Fibroblast of skin of right quadriceps (primary cell): Measurements from ENCODE around the gene DPM3.
"Not testable (repeated sequence)": the region's sequence is repeated elsewhere in the genome, so short reads cannot be mapped to it uniquely, and the experiment has no call there.

Experiments used
- DNase-seq: peaks from one replicate; pipeline ENCODE4 v3.0.0-alpha.2; 2013

DPM3 gene

DNA sequence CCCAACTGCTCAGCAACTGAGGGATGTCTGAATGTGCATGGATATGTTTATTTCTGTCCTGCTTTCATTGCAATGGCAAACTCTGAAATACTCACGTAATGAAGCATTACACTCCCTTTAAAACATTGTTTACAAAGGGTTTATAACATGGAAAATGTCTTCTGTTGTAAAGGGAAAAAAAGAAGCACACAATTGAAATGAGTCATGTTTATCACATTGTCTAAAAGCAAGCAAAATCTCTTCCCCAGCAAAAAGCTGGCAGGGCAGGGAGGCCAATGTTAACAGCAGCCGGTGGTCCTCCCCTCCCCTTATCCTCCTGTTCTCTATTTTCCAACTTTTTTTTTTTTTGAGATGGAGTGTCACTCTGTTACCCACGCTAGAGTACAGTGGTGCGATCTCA, 16.5 kb downstream of the DPM3 start:
- DNase-seq, result no peak

DNA sequence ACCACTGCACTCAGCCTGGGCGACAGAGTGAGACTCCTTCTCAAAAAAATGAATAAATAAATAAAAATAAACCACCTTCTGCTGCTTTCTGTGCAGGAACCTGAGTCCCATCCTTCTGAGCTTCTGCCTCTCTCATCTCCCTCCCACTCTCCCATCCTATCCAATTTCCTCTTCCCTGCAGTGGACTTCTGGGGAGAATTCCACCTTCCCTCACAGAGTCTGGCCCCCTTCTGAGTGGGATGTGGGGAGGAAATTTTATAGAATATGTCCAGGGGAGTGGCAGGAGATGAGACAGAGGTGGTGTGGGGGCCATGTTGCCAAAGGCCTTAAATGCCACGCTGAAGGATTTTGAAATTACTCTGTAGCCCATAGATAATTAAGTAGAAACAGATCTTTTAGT, 18.0 kb downstream of the DPM3 start:
- DNase-seq, result no peak

DNA sequence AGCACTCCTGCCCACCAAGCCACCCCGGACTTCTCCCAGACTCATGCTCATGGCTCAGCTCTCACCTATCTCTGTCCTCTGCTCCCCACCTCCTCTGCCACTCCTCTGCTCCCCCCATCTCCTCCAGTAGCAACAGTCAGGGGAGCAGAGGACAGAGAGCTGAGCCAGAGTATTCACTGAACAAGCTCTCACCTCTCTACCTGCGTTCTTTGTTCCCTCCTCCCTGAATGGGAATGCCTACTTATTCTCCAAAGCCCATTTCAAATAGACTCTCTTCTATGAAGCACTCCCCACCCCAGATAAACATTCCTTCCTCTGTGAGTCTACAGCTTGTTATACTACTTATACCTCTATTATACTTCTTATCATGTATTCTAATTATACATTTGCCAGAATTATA, 19.1 kb downstream of the DPM3 start:
- DNase-seq, result no peak

DNA sequence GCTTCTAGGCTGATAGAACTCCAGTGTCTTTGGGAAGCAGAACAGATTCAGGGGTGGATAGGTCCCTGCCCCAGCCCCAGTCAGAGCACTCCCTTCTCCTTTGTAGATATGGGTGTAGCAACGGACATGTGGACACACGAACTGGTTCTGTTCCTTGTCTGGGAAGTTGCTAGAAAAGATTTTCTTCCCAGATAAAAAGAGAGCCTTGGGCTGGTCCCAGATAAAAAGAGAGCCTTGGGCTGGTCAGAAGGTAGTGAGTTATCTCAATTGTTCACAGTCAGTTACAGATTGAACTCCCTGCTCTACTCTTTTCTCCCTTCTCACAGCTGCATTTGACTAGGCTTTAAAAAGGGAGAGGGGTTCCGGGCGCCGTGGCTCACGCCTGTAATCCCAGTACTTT, 20.1 kb downstream of the DPM3 start:
- DNase-seq, result no peak

DNA sequence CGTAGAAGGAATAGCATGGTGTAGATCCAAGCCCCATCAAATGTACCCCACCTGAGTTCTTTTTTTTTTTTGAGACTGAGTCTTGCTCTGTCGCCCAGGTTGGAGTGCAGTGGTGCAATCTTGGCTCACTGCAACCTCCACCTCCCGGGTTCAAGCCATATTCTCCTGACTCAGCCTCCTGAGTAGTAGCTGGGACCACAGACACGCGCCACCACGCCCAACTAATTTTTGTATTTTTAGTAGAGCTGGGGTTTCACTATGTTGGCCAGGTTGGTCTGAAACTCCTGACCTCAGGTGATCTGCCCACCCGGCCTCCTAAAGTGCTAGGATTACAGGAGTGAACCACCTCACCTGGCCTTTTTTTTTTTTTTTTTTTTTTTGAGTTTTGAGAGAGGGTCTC, 22.2 kb downstream of the DPM3 start:
- DNase-seq, result not testable (repeated sequence)

DNA sequence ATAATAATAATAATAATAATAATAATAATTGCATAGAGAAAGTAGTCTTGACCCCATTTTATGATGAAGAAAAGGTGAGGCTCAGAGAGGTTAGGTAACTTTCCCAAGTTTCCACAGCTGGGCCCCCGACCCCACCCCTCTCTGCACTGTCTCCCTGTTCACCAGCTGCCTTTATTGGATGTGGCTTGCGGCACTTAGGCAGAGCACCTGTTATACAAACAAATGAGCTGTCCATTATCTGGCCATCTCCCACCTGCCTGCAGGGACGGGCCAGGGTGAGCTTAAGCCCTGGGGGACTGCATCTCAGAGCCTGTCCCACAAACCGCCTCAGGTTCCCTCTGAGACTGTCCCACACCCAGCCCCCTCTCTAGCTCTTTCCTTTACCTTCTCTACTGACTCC, 22.7 kb downstream of the DPM3 start:
- DNase-seq, result no peak

DNA sequence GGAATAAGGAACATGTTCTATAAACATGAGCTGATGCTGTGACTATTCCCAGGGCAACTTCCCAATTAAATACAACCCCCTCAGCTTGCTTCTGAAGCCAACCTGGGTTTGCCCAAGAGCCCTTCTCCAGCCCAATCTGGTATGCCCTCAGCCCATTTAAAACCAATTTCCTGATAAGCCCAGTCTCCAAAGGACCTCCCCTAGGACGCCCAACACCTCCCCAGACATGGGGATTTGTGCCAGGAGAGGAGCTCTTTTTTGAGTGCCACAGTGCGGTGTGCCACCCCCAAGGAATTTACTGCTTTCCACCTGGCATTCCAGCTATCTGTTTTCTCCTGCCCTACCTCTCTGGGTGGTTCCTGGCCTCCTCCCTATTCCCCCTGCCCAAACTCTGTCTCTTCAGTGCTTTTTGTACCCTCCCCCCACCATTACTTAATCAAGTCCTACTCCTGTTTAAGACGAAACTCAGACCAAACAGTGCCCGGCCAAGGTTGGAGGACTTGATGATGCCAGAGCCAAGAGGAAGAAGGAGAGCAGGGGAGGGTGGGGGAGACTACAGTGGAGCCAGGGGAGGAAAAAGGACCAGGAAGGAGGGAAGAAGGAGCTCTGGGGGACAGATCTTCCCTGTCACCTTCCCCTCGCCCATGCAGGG, 24.1 kb downstream of the DPM3 start:
- no peak for DNase-seq

DNA sequence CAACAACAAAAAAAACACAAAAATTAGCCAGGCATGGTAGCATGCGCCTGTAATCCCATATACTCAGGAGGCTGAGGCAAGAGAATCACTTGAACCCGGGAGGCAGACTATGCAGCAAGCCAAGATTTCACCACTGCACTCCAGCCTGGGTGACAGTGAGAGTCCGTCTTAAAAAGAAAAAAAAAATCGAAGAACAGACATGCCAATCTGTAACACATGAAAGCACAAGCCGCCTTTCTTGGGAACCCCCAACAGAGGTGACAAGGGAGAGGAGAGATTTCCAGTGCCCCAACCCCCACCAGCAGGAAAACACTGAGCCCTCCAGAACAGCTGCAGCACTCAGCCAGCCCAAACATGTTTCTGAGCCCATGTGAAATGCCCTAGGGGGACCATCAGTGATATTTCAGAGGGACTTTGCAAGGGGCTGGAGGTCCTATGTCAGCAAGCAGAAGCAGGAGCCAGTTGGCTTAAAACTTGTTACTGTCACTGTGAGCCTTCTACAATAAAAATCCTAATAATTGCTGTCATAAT, 26.8 kb downstream of the DPM3 start:
- no peak for DNase-seq

DNA sequence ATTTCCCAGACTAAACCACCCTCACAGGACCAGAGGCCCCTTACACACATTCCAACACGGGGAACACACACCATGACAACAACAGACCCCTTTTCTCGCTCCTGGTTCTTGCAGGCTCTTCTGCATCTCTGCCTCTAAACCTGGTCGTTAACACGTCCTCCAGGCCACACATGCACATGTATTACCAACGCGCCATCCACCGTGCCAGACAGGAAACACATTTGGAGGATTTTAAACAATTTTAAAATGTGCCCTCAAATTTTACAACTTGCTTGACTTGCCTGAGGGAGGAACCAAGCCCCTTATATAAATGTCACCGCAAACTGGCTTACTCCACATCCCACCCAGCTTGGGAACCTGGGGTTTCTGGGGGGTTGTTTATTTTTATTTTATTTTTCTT, 29.5 kb downstream of the DPM3 start:
- DNase-seq, result no peak

DNA sequence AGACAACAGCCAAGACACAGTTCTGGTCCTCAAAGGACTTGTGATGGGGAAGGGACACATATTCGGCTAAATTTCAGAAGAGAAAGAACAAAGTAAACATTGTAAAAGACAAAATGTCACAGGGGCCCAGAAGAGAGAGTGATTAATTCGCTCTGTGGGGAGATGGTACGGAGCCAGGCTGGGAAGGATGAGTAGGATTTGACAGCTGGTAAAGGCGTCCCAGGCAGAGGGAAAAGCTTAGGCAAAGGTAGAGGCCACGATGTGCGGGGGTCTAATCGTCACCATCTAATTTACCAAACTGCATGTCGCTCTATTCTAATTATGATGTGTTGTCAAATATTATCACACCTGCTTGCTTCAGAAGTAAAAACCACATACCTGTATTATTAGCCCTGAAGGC, 29.9 kb downstream of the DPM3 start:
- DNase-seq, result no peak

DNA sequence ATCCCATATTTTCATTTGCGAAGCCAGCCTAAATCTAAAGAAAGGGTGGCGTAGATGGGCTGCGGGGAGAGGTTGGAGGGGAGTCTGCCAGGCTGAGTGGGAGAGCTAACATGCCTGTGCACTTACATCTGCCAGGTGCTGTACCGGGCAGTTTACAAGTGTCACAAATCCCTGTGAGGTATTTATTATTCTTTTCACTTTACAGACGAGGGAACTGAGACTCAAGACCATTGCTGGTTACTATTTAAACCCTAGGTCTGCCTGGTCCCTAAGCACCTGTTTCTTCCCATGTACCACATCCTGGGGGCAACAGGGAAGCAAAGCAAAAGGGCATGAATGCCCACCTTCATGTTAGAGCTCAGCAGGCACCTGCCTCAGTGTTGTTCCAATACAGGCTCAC, 32.0 kb downstream of the DPM3 start:
- DNase-seq, result no peak

DNA sequence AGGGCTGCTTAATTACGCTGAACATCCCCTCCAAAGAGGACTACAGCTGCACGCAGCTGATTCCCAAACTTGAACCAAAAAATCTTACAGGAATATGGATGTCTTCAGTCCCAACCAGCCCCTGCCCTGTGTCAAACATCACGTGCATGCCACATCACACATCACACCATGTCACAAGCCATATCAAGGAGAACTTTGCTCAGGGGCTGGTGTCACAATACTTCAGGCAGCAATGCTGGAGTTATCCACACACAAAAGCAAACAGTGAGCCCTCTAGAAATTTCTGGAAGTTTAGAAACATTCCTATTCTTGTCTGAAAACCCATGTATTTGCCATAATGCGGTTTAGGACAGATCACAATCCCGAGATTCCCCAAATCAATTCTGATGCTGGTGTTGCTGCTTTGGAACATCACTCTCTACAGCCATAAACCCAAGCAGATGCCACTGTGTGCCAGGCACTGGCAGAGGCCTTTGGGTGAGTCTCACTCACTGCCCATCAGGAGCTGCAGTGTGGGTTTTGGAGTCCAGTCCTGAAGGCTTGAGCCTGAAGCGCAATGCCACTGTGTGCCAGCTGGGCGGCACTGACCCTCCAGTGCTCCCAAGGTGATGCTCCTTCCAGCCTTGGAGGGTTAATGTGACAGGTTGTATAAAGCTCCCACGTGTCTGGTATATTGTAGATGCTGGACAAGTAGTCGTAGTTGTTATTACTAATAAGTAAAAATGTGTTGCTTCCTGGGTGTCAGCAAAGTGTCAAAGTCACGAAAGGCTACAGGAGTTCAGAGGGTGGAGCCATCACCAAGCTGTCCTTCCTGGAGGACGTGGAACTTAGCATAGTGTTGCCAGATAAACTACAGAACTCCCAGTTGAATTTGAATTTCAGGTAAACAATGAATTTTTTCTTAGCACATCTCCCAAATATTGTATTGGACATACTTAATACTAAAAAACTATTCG, 32.7 kb downstream of the DPM3 start:
- no peak for DNase-seq

DNA sequence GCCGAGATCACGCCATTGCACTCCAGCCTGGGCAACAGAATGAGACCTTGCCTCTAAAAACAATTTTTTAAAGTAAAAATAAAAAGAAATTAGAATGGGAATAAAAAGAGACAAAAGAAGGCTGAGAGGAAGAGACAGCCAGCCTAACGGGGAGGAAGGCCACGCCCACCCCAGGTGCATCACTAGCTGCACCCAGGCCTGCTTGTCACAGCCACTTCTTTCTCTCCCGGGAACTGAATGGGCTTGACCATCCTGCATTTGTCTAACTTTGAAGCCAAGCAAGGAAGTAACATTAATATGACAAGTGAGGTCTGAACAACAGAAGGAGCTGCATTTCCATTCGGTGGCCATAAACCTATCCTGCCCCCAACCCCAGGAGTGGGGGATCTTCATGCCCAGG, 33.5 kb downstream of the DPM3 start:
- DNase-seq, result no peak

DNA sequence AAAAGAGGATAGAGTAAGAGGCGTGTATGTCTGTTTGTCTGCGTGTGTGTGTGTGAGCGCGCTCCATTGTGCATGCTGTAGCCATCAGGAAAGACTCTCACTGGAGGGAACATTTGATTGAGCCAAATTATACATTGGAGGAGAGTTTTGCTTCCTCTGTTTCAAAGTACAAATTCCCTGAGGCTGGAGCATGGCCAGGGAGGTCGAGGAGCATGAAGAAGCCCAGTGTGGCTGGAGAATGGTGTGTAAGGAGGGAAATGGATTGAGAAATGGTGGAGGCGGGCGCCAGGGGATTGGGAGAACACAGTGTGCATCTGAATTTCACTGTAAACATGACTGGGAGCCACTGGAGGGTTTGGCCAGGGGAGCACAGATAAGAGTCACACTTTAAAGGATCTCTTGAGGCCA, 34.7 kb downstream of the DPM3 start:
- no peak for DNase-seq

DNA sequence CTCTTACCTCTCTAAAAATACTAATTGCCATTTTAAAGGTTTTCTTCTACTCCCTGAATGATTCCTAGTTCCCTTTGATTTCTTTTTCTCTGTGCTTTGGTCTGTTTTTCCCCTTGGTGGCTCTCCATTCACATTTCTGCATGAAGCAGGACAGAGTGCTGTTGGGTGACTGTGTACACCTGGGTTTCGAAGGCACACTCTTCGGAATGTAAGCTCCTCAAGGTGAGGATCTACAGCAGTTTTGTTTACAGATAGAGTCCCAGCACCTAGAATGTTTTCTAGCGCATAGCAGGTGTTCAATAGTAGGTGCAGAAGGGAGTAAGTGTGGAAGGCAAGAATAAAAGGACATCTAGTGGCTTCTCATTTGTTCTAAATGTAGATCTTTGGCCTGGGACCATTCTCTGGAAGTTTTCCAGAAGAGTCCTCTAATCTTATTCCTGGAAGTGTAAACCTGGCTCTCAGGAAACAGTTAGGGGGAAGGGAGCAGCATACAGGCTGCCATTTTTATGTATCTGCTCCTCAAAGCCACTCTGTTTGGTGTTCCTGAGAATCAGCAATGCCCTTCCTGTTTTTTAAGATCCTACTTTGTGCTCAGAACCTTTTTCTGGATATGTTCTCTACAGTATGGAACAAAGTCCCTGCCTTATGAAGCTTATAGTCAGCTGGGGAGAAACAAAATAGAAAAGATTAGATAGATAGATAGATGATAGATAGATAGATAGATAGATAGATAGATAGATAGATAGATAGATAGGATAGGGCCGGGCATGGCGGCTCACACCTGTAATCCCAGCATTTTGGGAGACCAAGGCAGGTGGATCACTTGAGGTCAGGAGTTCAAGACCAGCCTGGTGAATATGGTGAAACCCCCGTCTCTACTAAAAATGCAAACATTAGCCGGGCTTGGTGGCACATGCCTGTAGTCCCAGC, 35.5 kb downstream of the DPM3 start:
- DNase-seq, result no peak

DNA sequence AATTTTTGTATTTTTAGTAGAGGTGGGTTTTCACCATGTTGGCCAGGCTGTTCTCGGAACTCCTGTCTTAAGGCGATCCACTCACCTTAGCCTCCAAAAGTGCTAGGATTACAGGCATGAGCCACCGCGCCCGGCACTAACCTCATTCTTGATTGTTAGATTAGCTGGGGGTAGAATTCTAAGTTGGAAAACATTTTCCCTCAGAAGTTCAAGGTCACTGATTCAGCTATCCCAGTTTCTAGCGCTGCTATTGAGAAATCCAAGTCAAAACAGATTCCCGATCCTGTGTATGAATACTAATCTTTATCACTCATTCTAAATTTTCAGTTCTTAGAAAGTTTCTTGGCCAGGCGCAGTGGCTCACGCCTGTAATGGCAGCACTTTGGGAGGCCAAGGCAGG, 37.0 kb downstream of the DPM3 start:
- DNase-seq, result no peak

DNA sequence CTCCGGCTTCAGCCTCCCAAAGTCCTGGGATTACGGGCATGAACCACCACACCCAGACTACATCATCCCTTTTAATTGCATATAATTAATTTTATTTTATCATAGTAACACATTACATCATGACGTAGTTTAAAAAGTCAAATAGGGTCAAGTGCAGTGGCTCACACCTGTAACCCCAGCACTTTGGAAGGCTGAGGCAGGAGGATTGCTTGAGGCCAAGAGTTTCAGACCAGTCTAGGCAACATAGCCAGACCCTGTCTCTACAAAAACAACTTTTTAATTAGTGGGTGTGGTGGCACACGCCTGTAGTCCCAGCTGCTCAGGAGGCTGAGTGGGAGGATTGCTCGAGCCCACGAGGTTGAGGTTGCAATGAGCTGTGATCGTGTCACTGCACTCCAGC, 41.0 kb downstream of the DPM3 start:
- no peak for DNase-seq

DNA sequence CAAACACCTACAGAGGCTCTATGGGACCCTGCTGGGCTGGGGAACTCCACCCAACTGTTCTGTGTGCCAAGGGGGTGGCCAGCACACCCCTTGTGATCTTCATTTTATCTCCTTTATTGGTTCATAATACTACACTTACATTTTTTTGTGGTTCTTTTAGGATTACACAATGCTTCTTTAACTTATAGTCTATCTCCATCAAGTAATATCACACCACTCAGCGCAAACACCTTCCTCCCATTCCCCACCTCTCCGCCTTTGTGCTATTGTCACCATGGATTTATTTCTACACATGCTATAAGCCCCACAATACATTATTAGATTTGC, 45.7 kb downstream of the DPM3 start:
- no peak for DNase-seq

DNA sequence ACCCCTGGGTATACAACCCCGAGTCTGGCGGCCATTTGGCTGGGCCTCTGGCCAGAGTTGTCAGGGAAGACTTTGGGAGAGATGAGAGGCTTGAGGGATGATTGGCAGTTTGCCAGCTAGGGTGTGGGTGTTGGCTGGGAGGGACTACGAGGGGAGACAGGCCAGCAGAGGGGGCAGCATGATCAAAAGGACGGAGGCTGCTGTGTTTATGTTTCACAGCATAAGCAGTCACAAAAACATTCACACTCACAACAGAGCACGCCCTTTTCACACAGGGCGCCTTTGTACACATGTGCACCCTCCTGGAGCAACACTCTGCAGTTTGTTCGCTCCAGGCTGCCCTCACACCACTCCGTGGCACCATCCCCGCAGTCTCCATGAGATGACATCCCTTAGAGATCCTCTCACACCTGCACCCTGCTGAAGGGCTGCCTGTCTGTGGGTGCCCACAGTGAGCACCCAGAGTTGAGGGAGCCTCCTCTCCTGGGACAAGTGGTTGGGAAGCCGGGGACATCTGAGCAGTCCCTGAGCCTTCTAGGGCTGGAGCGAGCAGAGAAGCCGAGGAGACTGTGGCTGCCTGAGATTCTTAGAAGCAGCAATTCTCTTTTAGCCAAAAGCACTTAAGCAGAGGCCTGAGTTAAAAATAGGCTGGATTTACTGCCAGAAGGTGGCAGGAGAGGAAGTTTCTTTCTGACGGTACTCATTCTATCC, 46.3 kb downstream of the DPM3 start:
- DNase-seq, result peak; percentile 35

DNA sequence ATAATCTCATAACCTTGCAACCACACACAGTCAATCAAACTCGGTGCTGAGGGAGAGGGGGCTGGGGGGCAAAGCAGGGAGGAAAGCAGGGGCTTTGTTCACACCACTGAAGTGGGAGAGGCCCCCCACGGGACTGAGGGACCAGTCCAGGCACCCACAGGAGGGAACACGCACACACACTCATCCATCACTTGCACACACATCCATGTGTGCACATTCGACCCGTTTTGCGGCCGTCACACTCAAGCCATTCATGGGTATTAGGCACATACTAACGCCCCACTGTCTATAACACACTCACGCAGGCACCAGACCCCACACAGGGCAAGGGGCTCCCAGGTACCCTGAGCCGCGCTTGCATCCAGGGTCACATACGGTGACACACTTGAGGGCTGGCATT, 47.7 kb downstream of the DPM3 start:
- no peak for DNase-seq

DNA sequence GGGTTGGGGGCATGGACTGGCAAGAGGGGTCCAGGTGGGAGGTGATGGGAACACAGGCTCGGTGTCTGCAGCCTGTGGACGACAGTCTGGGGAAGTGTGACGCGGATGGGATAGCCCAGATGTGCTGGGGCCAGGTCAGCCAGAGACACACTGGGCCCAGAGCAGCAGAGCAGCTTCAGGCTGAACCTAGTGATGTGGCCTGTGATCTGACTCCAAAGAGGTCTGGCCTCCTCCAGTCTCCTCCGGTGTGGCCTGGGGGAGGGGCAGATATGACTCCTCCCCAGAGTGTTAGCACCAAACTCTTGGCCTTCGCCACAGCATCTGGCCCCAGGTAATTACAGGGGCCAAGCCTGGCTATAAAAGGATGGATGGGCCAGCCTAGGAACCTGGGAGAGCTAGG, 48.2 kb downstream of the DPM3 start:
- DNase-seq, result no peak
